Dermis lymphatic vessel endothelial cell (primary cell): ENCODE results near the gene PEX5. TPM values are rescaled to one million over a fixed set of nuclear protein-coding genes. Genes with fewer than 3 reads are reported as not detected.

ENCODE experiments used
- total RNA-seq: library from RNA; depleted of rRNA; stranded (reverse); fragments of >200 nt; gene quantifications from 2 replicates; pipeline ENCODE4 v1.2.1, GENCODE V29; 2014

Gene PEX5
- total RNA-seq, result 31.4 and 38.8 TPM in 2 replicates

DNA sequence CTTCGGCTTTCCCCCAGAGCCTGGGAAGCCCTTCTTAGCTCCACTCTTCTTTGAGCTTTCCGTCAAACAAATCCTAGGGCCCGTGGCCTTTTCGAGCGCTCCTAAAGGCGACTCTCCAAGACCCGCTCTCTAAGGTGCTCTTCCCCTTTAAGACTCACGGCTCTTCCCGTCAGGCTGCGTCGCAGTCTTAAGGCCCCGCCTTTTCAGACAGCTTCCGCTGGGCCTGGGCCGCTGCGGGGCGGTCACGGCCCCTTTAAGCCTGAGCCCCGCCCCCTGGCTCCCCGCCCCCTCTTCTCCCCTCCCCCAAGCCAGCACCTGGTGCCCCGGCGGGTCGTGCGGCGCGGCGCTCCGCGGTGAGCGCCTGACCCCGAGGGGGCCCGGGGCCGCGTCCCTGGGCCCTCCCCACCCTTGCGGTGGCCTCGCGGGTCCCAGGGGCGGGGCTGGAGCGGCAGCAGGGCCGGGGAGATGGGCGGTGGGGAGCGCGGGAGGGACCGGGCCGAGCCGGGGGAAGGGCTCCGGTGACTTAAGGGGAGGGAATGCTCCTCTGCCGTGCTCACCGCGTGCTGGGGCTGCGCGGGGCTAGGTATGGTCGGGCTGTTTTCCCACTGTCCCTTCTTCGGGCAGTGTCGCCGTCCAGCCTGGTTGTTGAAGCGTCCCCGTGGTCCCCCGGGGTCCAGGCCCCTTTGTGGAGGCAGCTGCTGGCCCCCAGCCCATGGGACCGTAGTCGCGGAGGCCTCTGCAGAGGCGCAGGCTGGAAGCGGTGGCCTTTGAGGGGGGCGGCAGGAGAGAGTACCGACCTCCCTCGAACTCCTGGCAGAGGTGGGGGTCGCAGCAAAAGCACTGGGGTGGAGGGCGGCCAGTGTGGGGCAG lies at the start of gene PEX5:
TSS of gene PEX5 (plus strand) at position 289 of the 870 bp plus-strand sequence. CDS start 692 bp downstream, outside the sequence.

Other genes with a start within 250 kb of the PEX5 start
- not detected in 2 replicates for gene RNU7-1, start 245.9 kb upstream of the PEX5 start, total RNA-seq
- gene C12orf57, start 245.7 kb upstream of the PEX5 start, total RNA-seq, result 163 and 168 TPM in 2 replicates
- gene PTPN6, start 238.3 kb upstream of the PEX5 start, total RNA-seq, result 3.3 and 3.5 TPM in 2 replicates
- 147 and 175 TPM in 2 replicates for gene PHB2, start 219.0 kb upstream of the PEX5 start, total RNA-seq
- 26.4 and 33.7 TPM in 2 replicates for gene EMG1, start 218.8 kb upstream of the PEX5 start, total RNA-seq
- gene LPCAT3, start 171.2 kb upstream of the PEX5 start, total RNA-seq, result 9.4 and 10.8 TPM in 2 replicates
- gene C1S, start 129.0 kb upstream of the PEX5 start, total RNA-seq, result 0.09 and 0.65 TPM in 2 replicates
- 0.43 and 1.5 TPM in 2 replicates for gene C1R, start 97.2 kb upstream of the PEX5 start, total RNA-seq
- 12.4 and 15.0 TPM in 2 replicates for gene C1RL, start 80.5 kb upstream of the PEX5 start, total RNA-seq
- gene RBP5, start 60.8 kb upstream of the PEX5 start, total RNA-seq, result 0.22 and 0.26 TPM in 2 replicates
- 10.3 and 20.3 TPM in 2 replicates for gene CLSTN3, start 59.3 kb upstream of the PEX5 start, total RNA-seq
- not detected in 2 replicates for gene ACSM4, start 114.4 kb downstream of the PEX5 start, total RNA-seq